Renal pelvis (tissue), 12 donors: ENCODE measurements around the gene TSPAN12. TPM values are rescaled to one million over a fixed set of nuclear protein-coding genes. Genes with fewer than 3 reads are reported as not detected.
A peak's percentile ranks its signal among the peaks of the same experiment; 100 is the strongest.
"Not testable (repeated sequence)": the region's sequence is repeated elsewhere in the genome, so short reads cannot be mapped to it uniquely, and the experiment has no call there.

ENCODE experiments used
- DNase-seq: peaks from one replicate; pipeline ENCODE4 v3.0.0-alpha.2; 2013
- long read RNA-seq, 16 experiments: transcript quantifications; one replicate each; lab custom pipeline, GENCODE V29; 2026
- polyA plus RNA-seq, 3 donors: library from polyadenylated mRNA; unstranded; fragments of 120-200 nt; gene quantifications; one replicate each; pipeline ENCODE4 v1.2.1, GENCODE V29; 2013; ENCODE audit not compliant: insufficient read length in 3 of 3

TSPAN12 gene
- 100 to 1,000 TPM; 152 to 206 (median 167) TPM for polyA plus RNA-seq
- long read RNA-seq, donor 1, transcript TSPAN12-201 (8 exons, 2,798 nt), result major isoform, 74 of 189 reads
- long read RNA-seq, donor 1, partial matches to known transcripts, result 66 of 189 reads
- long read RNA-seq, donor 1, other reads (novel, unspliced or antisense), result 46 of 189 reads
- long read RNA-seq, donor 2, transcript TSPAN12-201 (8 exons, 2,798 nt), result major isoform, 74 of 107 reads
- long read RNA-seq, donor 2, partial matches to known transcripts, result 14 of 107 reads
- long read RNA-seq, donor 2, other reads (novel, unspliced or antisense), result 16 of 107 reads
- long read RNA-seq, donor 3, transcript TSPAN12-201 (8 exons, 2,798 nt), result major isoform, 47 of 82 reads
- long read RNA-seq, donor 3, partial matches to known transcripts, result 0 of 82 reads
- long read RNA-seq, donor 3, other reads (novel, unspliced or antisense), result 34 of 82 reads
- long read RNA-seq, donor 4, transcript TSPAN12-201 (8 exons, 2,798 nt), result major isoform, 55 of 102 reads
- long read RNA-seq, donor 4, partial matches to known transcripts, result 20 of 102 reads
- long read RNA-seq, donor 4, other reads (novel, unspliced or antisense), result 25 of 102 reads
- long read RNA-seq, donor 5, transcript TSPAN12-201 (8 exons, 2,798 nt), result major isoform, 27 of 42 reads
- long read RNA-seq, donor 5, partial matches to known transcripts, result 7 of 42 reads
- long read RNA-seq, donor 5, other reads (novel, unspliced or antisense), result 8 of 42 reads
- long read RNA-seq, donor 6, transcript TSPAN12-201 (8 exons, 2,798 nt), result major isoform, 95 of 151 reads
- long read RNA-seq, donor 6, transcript TSPAN12-202 (9 exons, 1,495 nt), result minor isoform, 6 of 151 reads
- long read RNA-seq, donor 6, partial matches to known transcripts, result 31 of 151 reads
- long read RNA-seq, donor 6, other reads (novel, unspliced or antisense), result 19 of 151 reads
- long read RNA-seq, donor 7, transcript TSPAN12-201 (8 exons, 2,798 nt), result major isoform, 44 of 67 reads
- long read RNA-seq, donor 7, partial matches to known transcripts, result 12 of 67 reads
- long read RNA-seq, donor 7, other reads (novel, unspliced or antisense), result 9 of 67 reads
- long read RNA-seq, donor 8, transcript TSPAN12-201 (8 exons, 2,798 nt), result major isoform, 5 of 5 reads
- long read RNA-seq, donor 8, partial matches to known transcripts, result 0 of 5 reads
- long read RNA-seq, donor 8, other reads (novel, unspliced or antisense), result 0 of 5 reads
- long read RNA-seq, donor 9, transcript TSPAN12-201 (8 exons, 2,798 nt), result major isoform, 66 of 215 reads
- long read RNA-seq, donor 9, partial matches to known transcripts, result 119 of 215 reads
- long read RNA-seq, donor 9, other reads (novel, unspliced or antisense), result 27 of 215 reads
- long read RNA-seq, donor 10, transcript TSPAN12-201 (8 exons, 2,798 nt), result major isoform, 54 of 99 reads
- long read RNA-seq, donor 10, partial matches to known transcripts, result 34 of 99 reads
- long read RNA-seq, donor 10, other reads (novel, unspliced or antisense), result 10 of 99 reads
- long read RNA-seq, donor 11, transcript TSPAN12-201 (8 exons, 2,798 nt), result major isoform, 35 of 55 reads
- long read RNA-seq, donor 11, partial matches to known transcripts, result 0 of 55 reads
- long read RNA-seq, donor 11, other reads (novel, unspliced or antisense), result 18 of 55 reads
- long read RNA-seq, donor 12, transcript TSPAN12-201 (8 exons, 2,798 nt), result major isoform, 125 of 260 reads
- long read RNA-seq, donor 12, transcript TSPAN12-202 (9 exons, 1,495 nt), result minor isoform, 10 of 260 reads
- long read RNA-seq, donor 12, partial matches to known transcripts, result 103 of 260 reads
- long read RNA-seq, donor 12, other reads (novel, unspliced or antisense), result 22 of 260 reads
- long read RNA-seq, donor 13, transcript TSPAN12-201 (8 exons, 2,798 nt), result major isoform, 22 of 45 reads
- long read RNA-seq, donor 13, partial matches to known transcripts, result 7 of 45 reads
- long read RNA-seq, donor 13, other reads (novel, unspliced or antisense), result 14 of 45 reads
- long read RNA-seq, donor 14, transcript TSPAN12-202 (9 exons, 1,495 nt), result minor isoform, 7 of 256 reads
- long read RNA-seq, donor 14, transcript TSPAN12-201 (8 exons, 2,798 nt), result major isoform, 65 of 256 reads
- long read RNA-seq, donor 14, partial matches to known transcripts, result 99 of 256 reads
- long read RNA-seq, donor 14, other reads (novel, unspliced or antisense), result 85 of 256 reads
- long read RNA-seq, donor 15, transcript TSPAN12-201 (8 exons, 2,798 nt), result major isoform, 98 of 147 reads
- long read RNA-seq, donor 15, partial matches to known transcripts, result 8 of 147 reads
- long read RNA-seq, donor 15, other reads (novel, unspliced or antisense), result 39 of 147 reads
- long read RNA-seq, donor 16, transcript TSPAN12-201 (8 exons, 2,798 nt), result major isoform, 61 of 136 reads
- long read RNA-seq, donor 16, partial matches to known transcripts, result 33 of 136 reads
- long read RNA-seq, donor 16, other reads (novel, unspliced or antisense), result 39 of 136 reads

- DNase-seq, result peak; percentile 89
These were observed at the start of gene TSPAN12 for GRCh38 chr7:120857588-120858573. TSPAN12 (minus strand) TSS chr7:120858144; CDS start chr7:120856763, 1,381 bp downstream.

- DNase-seq, result peak; percentile 22
These were observed 41.0 kb upstream of the TSPAN12 start for GRCh38 chr7:120898715-120899499.

GRCh38 chr7:120895253-120895652 is 37.3 kb upstream of the TSPAN12 start:
- DNase-seq, result not testable (repeated sequence)

- DNase-seq, result not testable (repeated sequence)
These were observed 27.7 kb upstream of the TSPAN12 start for GRCh38 chr7:120885602-120886001.

- no peak for DNase-seq
These were observed 19.8 kb upstream of the TSPAN12 start for GRCh38 chr7:120877701-120878100.

- no peak for DNase-seq
These were observed 19.0 kb upstream of the TSPAN12 start for GRCh38 chr7:120876922-120877321.

- no peak for DNase-seq
These were observed 16.8 kb upstream of the TSPAN12 start for GRCh38 chr7:120874722-120875121.

GRCh38 chr7:120874016-120874415 is 16.1 kb upstream of the TSPAN12 start:
- no peak for DNase-seq

- DNase-seq, result no peak
These were observed 15.5 kb upstream of the TSPAN12 start for GRCh38 chr7:120873401-120873800.

GRCh38 chr7:120869700-120870099 is 11.8 kb upstream of the TSPAN12 start:
- DNase-seq, result no peak

- no peak for DNase-seq
These were observed 10.0 kb upstream of the TSPAN12 start for GRCh38 chr7:120867932-120868331.

GRCh38 chr7:120865191-120865981 is 7.4 kb upstream of the TSPAN12 start:
- peak; percentile 37 for DNase-seq

- no peak for DNase-seq
These were observed 6.4 kb upstream of the TSPAN12 start for GRCh38 chr7:120864141-120864900.

GRCh38 chr7:120862987-120863590 is 5.1 kb upstream of the TSPAN12 start:
- DNase-seq, result no peak

- DNase-seq, result no peak
These were observed 2.2 kb upstream of the TSPAN12 start for GRCh38 chr7:120860156-120860555.
